Measurements from ENCODE around the gene LPAR6.

LPAR6 gene

DNA sequence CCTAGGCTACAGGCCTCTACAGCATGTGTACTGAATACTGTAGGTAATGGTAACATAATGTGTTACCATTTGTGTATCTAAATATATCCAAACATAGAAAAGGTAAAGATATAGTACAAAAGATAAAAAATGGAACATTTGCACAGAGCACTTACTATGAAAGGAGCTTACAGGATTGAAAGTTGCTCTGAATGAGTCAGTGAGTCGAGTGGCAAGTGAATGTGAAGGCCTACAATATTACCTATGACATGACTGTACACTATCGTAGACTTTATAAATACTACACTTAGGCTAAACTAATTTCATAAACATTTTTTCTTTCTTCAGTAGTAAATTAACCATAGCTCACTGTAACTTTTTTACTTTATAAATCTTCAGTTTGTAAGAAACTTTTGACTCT is 35.1 kb downstream of the LPAR6 start:
- no peak for DNase-seq (ENCODE audit: low read depth)
- TF ChIP-seq, protein P1, sequence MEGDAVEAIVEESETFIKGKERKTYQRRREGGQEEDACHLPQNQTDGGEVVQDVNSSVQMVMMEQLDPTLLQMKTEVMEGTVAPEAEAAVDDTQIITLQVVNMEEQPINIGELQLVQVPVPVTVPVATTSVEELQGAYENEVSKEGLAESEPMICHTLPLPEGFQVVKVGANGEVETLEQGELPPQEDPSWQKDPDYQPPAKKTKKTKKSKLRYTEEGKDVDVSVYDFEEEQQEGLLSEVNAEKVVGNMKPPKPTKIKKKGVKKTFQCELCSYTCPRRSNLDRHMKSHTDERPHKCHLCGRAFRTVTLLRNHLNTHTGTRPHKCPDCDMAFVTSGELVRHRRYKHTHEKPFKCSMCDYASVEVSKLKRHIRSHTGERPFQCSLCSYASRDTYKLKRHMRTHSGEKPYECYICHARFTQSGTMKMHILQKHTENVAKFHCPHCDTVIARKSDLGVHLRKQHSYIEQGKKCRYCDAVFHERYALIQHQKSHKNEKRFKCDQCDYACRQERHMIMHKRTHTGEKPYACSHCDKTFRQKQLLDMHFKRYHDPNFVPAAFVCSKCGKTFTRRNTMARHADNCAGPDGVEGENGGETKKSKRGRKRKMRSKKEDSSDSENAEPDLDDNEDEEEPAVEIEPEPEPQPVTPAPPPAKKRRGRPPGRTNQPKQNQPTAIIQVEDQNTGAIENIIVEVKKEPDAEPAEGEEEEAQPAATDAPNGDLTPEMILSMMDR (conservative IDR thresholded peaks at IDR 0.05; ENCODE audit: low read depth, low read length): no peak
- no peak overlapping the region for H3K4me3 ChIP-seq (ENCODE audit: low read depth, low read length)

DNA sequence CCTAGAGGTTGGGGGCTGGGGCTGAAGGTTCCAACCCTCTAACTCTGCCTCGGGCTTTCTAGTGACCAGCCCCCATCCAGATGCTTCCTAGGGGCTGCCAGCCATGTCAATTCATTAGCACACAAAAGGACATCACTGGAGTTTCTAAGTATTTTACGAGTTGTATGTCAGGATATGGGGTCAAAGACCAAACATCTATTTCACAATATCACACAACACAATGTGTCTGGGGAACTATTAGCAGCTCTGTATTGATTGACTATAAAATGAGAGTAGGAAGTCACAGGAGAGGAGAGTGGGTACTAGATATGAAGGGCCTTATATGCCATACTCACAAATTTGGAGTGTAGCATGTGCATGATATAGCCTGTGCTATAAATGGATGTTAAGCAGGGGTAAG is 42.1 kb downstream of the LPAR6 start:
- H3K4me3 ChIP-seq (ENCODE audit: low read depth, low read length): no peak overlapping the region
- TF ChIP-seq, protein P1 (conservative IDR thresholded peaks at IDR 0.05; ENCODE audit: low read depth, low read length): no peak
- DNase-seq (ENCODE audit: low read depth): no peak

DNA sequence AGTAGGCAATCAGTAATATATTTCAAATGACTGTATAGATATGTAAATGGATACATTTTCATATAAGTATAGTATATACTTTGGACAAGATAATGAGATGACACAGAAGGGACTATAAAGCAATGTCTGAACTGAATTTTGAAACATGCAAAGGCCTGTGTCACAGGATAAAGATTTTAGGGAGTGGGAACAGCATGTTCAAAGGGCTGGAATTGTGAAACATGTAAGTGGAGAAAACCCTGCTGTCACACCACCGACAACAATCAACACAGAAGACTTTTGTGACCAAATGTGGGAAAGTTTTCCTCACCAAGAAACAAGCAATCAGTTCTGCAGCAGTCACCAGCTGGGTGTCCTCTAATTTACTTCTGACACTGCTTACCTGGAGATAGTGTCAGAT is 42.9 kb downstream of the LPAR6 start:
- no peak overlapping the region for H3K4me3 ChIP-seq (ENCODE audit: low read depth, low read length)
- TF ChIP-seq, protein P1 (conservative IDR thresholded peaks at IDR 0.05; ENCODE audit: low read depth, low read length): no peak
- DNase-seq (ENCODE audit: low read depth): no peak
